IMR-90 (cell line): ENCODE results near the gene EDEM1.

Experiments
- BHLHE40 ChIP-seq: fragments of 150-350 bp; IDR thresholded peaks from 2 replicates; pipeline ENCODE4 v1.6.1; 2016; ENCODE audit warnings: mild to moderate bottlenecking, low read depth, low read length
- CEBPB ChIP-seq: IDR thresholded peaks from 2 replicates; pipeline ENCODE4 v1.6.1; 2012; ENCODE audit warnings: low read depth, low read length, improper control_type of control experiment
- CTCF ChIP-seq: conservative IDR thresholded peaks from 2 replicates; pipeline ENCODE4 v1.5.1; 2012; ENCODE audit warnings: mild to moderate bottlenecking, low read depth, low read length, improper control_type of control experiment
- ELK1 ChIP-seq: fragments of 150-350 bp; IDR thresholded peaks from 2 replicates; pipeline ENCODE4 v1.6.1; 2016; ENCODE audit warnings: low read depth, mild to moderate bottlenecking, low read length, moderate library complexity, borderline replicate concordance
- FOS ChIP-seq: fragments of 150-350 bp; IDR thresholded peaks from 2 replicates; pipeline ENCODE4 v1.6.1; 2016; ENCODE audit warnings: low read depth, low read length
- MAFK ChIP-seq: IDR thresholded peaks from 2 replicates; pipeline ENCODE4 v1.6.1; 2012; ENCODE audit warnings: low read depth, low read length, improper control_type of control experiment
- MAZ ChIP-seq: IDR thresholded peaks from 2 replicates; pipeline ENCODE4 v1.6.1; 2012; ENCODE audit warnings: low read depth, mild to moderate bottlenecking, low read length, improper control_type of control experiment, moderate library complexity, borderline replicate concordance
- MXI1 ChIP-seq: IDR thresholded peaks from 2 replicates; pipeline ENCODE4 v1.6.1; 2012; ENCODE audit warnings: low read depth, mild to moderate bottlenecking, low read length, moderate library complexity, borderline replicate concordance
- POLR2A ChIP-seq: IDR thresholded peaks from 2 replicates; pipeline ENCODE4 v1.6.1; 2012; ENCODE audit warnings: mild to moderate bottlenecking, low read depth, low read length
- RAD21 ChIP-seq: IDR thresholded peaks from 2 replicates; pipeline ENCODE4 v1.6.1; 2012; ENCODE audit warnings: low read length, improper control_type of control experiment
- RCOR1 ChIP-seq: IDR thresholded peaks from 2 replicates; pipeline ENCODE4 v1.6.1; 2012; ENCODE audit warnings: mild to moderate bottlenecking, low read length, improper control_type of control experiment; ENCODE audit not compliant: insufficient replicate concordance
- RFX5 ChIP-seq: IDR thresholded peaks from 2 replicates; pipeline ENCODE4 v1.8.0; 2012; ENCODE audit warnings: low read depth, mild to moderate bottlenecking, low read length, moderate library complexity
- SMC3 ChIP-seq: fragments of 150-350 bp; IDR thresholded peaks from 2 replicates; pipeline ENCODE4 v1.6.1; 2016; ENCODE audit warnings: low read depth, mild to moderate bottlenecking, antibody characterized with exemption, low read length, moderate library complexity
- USF2 ChIP-seq: fragments of 150-350 bp; IDR thresholded peaks from 2 replicates; pipeline ENCODE4 v1.6.1; 2017; ENCODE audit warnings: mild to moderate bottlenecking, antibody characterized with exemption, low read length, low read depth

GRCh38 chr3:5144316-5144994 lies 43.1 kb upstream of the EDEM1 start:
- no peak for TF ChIP-seq CTCF
- TF ChIP-seq POLR2A: no peak
- TF ChIP-seq USF2: no peak
- no peak for TF ChIP-seq MAFK
- TF ChIP-seq RFX5: no peak
- TF ChIP-seq BHLHE40: no peak
- no peak for TF ChIP-seq RAD21
- no peak for TF ChIP-seq CEBPB
- no peak for TF ChIP-seq RCOR1
- TF ChIP-seq FOS: no peak
- TF ChIP-seq MAZ: no peak
- TF ChIP-seq ELK1: no peak
- TF ChIP-seq SMC3: no peak
- no peak for TF ChIP-seq MXI1
